Psoas muscle (tissue), 8 donors: ENCODE results near the gene NLRP14. TPM values are rescaled to one million over a fixed set of nuclear protein-coding genes. Genes with fewer than 3 reads are reported as not detected.
A peak's percentile ranks its signal among the peaks of the same experiment; 100 is the strongest.

Experiments
- ATAC-seq, 4 donors: fragments of 200-7000 bp; cut with Tn5 transposase; one replicate each; pipeline ENCODE4 v1.9.1; 2020; ENCODE audit warnings: moderate library complexity in 3 of 4, mild to moderate bottlenecking in 2 of 4
- DNase-seq, 2 donors: peaks; one replicate each; pipeline ENCODE4 v3.0.0-alpha.2; 2020
- H3K27ac ChIP-seq: fragments of 200-600 bp; one replicate; pipeline ENCODE4 v1.8.0; 2022
- H3K27me3 ChIP-seq, 3 donors: fragments of 200-600 bp in 1 of 3; one replicate each; pipeline versions ENCODE4 v1.6.1 to v1.8.0; 2013 to 2022; ENCODE audit warnings: low read length in 2 of 3, mild to moderate bottlenecking in 2 of 3, moderate library complexity in 1 of 3; ENCODE audit not compliant: insufficient read depth in 3 of 3
- H3K36me3 ChIP-seq, 2 donors: fragments of 200-600 bp in 1 of 2; one replicate each; pipeline versions ENCODE4 v1.6.1 to v1.8.0; 2013 to 2022; ENCODE audit warnings: low read depth in 1 of 2, mild to moderate bottlenecking in 1 of 2, moderate library complexity in 1 of 2; ENCODE audit not compliant: insufficient read depth in 1 of 2
- H3K4me1 ChIP-seq: fragments of 200-600 bp; one replicate; pipeline ENCODE4 v1.8.0; 2022
- H3K4me3 ChIP-seq: fragments of 200-600 bp; one replicate; pipeline ENCODE4 v1.8.0; 2022; ENCODE audit warnings: mild to moderate bottlenecking
- H3K9me3 ChIP-seq: fragments of 200-600 bp; one replicate; pipeline ENCODE4 v1.8.0; 2022
- WGBS, 3 donors: extraction: QIAGEN DNeasy Blood & Tissue Kit; methylation state at CpG; one replicate each; pipeline versions ENCODE4 v1.1.6 to v1.1.7; 2013; 5-methylcytosine and 5-hydroxymethylcytosine counted together
- intact Hi-C, 2 donors: fragments of 100-400 bp; cut with DNase I; formaldehyde crosslinking; loops; one replicate each; pipeline versions ENCODE4 v1.11.0 to v1.14.2; 2022
- long read RNA-seq, 2 donors: library from polyadenylated mRNA; unstranded; transcript quantifications; one replicate each; pipeline ENCODE4 v2.0.0, GENCODE V29; 2021
- polyA plus RNA-seq, 3 donors: library from polyadenylated mRNA; stranded (reverse); fragments of 200-250 nt; gene quantifications; one replicate each; pipeline ENCODE4 v1.2.3, GENCODE V29; 2013
- total RNA-seq, 4 donors: library from RNA; stranded (reverse); fragmentation: NEBNext Ultra II Directional in 2 of 4; extraction: Animal tissue kit (Norgen Biotek cat#: 25700) in 2 of 4; gene quantifications; one replicate each; pipeline versions ENCODE4 v1.2.1 to v1.2.4, GENCODE V29; 2021 to 2023
- TF ChIP-seq, protein P1 (sequence below): fragments of 200-600 bp; IDR thresholded peaks from one replicate; pipeline ENCODE4 v1.8.0; 2022; ENCODE audit warnings: antibody characterized with exemption
- donor health status: healthy with polysubstance abuse.
- donor health status: DM: no; HTN: no; CAD: no; lungs with moderate emphysema.
- donor health status: Bipolar disorder and iron deficiency.
- donor health status: healthy.
- donor health status: DM: yes; HTN: yes; CAD: no.
- donor health status: DM: no; HTN: no; CAD: no.
- donor health status: DM: no; HTN: no; CAD: no.
- donor health status: DM: yes; HTN: yes; CAD: no.

NLRP14 gene, protein sequence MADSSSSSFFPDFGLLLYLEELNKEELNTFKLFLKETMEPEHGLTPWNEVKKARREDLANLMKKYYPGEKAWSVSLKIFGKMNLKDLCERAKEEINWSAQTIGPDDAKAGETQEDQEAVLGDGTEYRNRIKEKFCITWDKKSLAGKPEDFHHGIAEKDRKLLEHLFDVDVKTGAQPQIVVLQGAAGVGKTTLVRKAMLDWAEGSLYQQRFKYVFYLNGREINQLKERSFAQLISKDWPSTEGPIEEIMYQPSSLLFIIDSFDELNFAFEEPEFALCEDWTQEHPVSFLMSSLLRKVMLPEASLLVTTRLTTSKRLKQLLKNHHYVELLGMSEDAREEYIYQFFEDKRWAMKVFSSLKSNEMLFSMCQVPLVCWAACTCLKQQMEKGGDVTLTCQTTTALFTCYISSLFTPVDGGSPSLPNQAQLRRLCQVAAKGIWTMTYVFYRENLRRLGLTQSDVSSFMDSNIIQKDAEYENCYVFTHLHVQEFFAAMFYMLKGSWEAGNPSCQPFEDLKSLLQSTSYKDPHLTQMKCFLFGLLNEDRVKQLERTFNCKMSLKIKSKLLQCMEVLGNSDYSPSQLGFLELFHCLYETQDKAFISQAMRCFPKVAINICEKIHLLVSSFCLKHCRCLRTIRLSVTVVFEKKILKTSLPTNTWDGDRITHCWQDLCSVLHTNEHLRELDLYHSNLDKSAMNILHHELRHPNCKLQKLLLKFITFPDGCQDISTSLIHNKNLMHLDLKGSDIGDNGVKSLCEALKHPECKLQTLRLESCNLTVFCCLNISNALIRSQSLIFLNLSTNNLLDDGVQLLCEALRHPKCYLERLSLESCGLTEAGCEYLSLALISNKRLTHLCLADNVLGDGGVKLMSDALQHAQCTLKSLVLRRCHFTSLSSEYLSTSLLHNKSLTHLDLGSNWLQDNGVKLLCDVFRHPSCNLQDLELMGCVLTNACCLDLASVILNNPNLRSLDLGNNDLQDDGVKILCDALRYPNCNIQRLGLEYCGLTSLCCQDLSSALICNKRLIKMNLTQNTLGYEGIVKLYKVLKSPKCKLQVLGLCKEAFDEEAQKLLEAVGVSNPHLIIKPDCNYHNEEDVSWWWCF
- total RNA-seq: under 1 TPM in 1 of 4 donors, not detected in 3; 0.06 TPM
- polyA plus RNA-seq: not detected
- long read RNA-seq, donor 1: 0 reads
- long read RNA-seq, donor 2: 0 reads

DNA sequence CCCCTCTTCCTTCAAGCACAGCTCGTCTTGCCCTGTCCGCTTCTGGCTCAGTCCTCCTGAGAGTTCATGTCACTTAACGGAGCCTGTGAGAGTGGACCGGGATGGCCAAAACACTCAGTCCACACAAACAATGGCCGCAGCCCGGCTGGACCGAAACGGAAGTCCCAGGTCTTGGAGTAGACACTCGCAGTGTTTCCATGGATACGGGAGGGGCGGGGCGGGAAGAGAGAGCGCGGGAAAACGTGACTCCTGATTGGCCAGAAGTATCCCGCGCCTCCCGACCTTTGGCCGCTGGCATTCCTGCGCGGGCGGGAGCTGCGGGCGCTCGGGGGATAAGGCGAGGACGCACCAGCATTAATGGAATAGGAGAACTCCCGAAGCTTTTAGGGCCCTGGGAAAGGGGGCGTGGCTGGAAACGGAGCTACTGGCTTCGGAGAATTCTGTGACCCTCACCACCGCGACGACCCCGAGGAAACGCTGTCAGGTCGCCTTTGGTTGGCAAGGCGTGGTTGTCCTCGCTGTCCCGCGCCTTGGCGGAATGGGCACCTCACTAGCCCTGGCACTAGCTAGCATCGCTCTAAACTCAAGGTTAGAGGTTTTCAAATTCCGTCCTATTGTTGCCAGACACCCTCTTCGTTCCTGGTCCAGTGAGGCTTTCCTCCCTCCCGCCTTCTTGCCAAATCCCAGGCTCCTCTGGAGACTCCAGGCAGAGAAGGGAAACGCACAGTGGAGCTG, at the start of gene NLRP14, which contains the start of gene ZNF214:
TSS of gene NLRP14 (plus strand) at position 297 of the 735 bp plus-strand sequence. CDS start 18,108 bp downstream, outside the sequence.
TSS of gene ZNF214 (minus strand) at position 164 of the 735 bp plus-strand sequence. CDS start 17,511 bp downstream, outside the sequence.
- ATAC-seq (peak; percentile 89 to 99 (median 97)), DNase-seq (peak; percentile 92 to 93)
- Histone ChIP-seq H3K9me3 (no peaks in the 10 kb centered on the region), H3K27ac (peak within 1 kb of the TSS; percentile 57), H3K4me3 (peak within 1 kb of the TSS; percentile 73), H3K27me3 (peaks cover 0 to 2% (median 0%) of the 10 kb centered on the region in 3 donors), H3K4me1 (peaks cover 3% of the 10 kb centered on the region), H3K36me3 (no peaks in the 10 kb centered on the region)
- TF ChIP-seq, protein P1, sequence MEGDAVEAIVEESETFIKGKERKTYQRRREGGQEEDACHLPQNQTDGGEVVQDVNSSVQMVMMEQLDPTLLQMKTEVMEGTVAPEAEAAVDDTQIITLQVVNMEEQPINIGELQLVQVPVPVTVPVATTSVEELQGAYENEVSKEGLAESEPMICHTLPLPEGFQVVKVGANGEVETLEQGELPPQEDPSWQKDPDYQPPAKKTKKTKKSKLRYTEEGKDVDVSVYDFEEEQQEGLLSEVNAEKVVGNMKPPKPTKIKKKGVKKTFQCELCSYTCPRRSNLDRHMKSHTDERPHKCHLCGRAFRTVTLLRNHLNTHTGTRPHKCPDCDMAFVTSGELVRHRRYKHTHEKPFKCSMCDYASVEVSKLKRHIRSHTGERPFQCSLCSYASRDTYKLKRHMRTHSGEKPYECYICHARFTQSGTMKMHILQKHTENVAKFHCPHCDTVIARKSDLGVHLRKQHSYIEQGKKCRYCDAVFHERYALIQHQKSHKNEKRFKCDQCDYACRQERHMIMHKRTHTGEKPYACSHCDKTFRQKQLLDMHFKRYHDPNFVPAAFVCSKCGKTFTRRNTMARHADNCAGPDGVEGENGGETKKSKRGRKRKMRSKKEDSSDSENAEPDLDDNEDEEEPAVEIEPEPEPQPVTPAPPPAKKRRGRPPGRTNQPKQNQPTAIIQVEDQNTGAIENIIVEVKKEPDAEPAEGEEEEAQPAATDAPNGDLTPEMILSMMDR: no peak
- WGBS, 3 donors: 0 to 2% (median 1%) methylated on average over 47 of the region's 47 CpGs
- intact Hi-C loops: no loop called here

GRCh38 chr11:6979365-6979764, 40.9 kb upstream of the NLRP14 start:
- TF ChIP-seq, protein P1: no peak
- H3K4me3 ChIP-seq: no peak overlapping the region
- intact Hi-C loops: no loop called here
- no peak overlapping the region for H3K27ac ChIP-seq
- ATAC-seq (no peak), DNase-seq (no peak)
- peaks cover 0 to 3% (median 0%) of the 10 kb centered on the region in 3 donors for H3K27me3 ChIP-seq
- H3K9me3 ChIP-seq: no peaks in the 10 kb centered on the region
- WGBS, 3 donors: 81 to 91% (median 82%) methylated on average over 2 of the region's 2 CpGs
- H3K36me3 ChIP-seq: no peaks in the 10 kb centered on the region
- no peaks in the 10 kb centered on the region for H3K4me1 ChIP-seq

DNA sequence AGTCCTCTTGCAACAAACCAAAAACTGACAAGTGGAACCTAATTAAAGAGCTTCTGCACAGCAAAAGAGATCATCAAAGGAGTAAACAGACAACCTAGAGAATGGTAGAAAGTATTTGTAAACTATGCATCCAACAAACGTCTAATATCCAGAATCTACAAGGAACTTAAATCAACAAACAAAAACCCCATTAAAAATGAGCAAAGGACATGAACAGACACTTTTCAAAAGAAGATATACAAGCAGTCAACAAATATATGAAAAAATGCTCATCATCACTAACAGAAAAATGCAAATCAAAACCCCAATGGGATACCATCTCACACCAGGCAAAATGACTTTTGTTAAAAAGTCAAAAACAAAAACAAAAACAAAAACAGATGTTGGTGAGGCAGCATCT, 33.8 kb upstream of the NLRP14 start:
- 62 to 70% (median 68%) methylated on average over 1 of the region's 1 CpG for WGBS, 3 donors
- DNase-seq: no peak
- no peak overlapping the region for H3K4me3 ChIP-seq

More for the DNA sequence above, 33.8 kb upstream of the NLRP14 start:
- no peaks in the 10 kb centered on the region for H3K4me1 ChIP-seq
- TF ChIP-seq, protein P1: no peak
- intact Hi-C loops: no loop called here
- no peaks in the 10 kb centered on the region for H3K27me3 ChIP-seq
- H3K27ac ChIP-seq: no peak overlapping the region
- ATAC-seq: no peak
- H3K36me3 ChIP-seq: no peaks in the 10 kb centered on the region
- H3K9me3 ChIP-seq: no peaks in the 10 kb centered on the region
